ENCODE results near the gene CISD2.

Gene CISD2

DNA sequence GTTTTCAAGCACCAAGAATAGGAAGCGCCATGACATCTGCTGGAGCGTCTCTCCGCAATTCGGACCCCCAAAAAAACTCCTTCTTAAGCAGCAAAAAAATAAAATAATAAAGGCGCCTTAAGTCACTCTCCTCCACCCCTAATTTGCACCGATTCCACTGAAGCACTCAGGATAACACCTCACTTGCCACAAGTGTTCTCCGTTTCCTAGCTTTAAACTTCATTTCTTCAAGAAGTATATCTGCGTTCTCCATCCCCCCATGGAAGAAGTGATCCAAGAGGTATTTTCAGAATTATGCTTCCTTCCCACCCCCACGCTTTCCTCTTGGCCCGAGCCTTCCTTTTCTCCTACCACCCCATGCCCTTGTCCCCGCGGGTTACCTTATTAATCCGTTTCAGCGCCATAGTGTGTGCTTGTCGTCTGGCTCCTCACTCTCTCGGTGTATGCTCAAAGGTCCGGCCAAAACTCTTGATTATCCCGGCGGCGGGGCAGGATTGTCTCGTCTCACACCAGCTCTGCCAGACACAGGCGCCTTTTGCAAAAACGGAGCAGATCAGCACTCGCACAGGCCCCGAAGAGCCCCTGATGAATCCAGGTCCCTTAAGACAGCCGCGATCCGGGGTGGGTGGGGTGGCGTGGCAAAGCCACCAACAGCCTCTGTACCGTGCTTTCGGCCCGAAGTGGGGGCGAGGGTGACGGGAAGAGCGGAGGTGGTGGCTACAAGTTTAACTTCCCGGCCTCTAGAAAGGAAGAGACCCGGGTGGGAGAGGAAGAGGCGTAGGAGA, 42.5 kb upstream of the CISD2 start:
- TF ChIP-seq, protein P1, sequence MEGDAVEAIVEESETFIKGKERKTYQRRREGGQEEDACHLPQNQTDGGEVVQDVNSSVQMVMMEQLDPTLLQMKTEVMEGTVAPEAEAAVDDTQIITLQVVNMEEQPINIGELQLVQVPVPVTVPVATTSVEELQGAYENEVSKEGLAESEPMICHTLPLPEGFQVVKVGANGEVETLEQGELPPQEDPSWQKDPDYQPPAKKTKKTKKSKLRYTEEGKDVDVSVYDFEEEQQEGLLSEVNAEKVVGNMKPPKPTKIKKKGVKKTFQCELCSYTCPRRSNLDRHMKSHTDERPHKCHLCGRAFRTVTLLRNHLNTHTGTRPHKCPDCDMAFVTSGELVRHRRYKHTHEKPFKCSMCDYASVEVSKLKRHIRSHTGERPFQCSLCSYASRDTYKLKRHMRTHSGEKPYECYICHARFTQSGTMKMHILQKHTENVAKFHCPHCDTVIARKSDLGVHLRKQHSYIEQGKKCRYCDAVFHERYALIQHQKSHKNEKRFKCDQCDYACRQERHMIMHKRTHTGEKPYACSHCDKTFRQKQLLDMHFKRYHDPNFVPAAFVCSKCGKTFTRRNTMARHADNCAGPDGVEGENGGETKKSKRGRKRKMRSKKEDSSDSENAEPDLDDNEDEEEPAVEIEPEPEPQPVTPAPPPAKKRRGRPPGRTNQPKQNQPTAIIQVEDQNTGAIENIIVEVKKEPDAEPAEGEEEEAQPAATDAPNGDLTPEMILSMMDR (IDR thresholded peaks at IDR 0.05; ENCODE audit: insufficient read depth, missing control alignments): no peak
- FAIRE-seq: no peak
- DNase-seq (ENCODE audit: insufficient read length, low spot score): no peak

DNA sequence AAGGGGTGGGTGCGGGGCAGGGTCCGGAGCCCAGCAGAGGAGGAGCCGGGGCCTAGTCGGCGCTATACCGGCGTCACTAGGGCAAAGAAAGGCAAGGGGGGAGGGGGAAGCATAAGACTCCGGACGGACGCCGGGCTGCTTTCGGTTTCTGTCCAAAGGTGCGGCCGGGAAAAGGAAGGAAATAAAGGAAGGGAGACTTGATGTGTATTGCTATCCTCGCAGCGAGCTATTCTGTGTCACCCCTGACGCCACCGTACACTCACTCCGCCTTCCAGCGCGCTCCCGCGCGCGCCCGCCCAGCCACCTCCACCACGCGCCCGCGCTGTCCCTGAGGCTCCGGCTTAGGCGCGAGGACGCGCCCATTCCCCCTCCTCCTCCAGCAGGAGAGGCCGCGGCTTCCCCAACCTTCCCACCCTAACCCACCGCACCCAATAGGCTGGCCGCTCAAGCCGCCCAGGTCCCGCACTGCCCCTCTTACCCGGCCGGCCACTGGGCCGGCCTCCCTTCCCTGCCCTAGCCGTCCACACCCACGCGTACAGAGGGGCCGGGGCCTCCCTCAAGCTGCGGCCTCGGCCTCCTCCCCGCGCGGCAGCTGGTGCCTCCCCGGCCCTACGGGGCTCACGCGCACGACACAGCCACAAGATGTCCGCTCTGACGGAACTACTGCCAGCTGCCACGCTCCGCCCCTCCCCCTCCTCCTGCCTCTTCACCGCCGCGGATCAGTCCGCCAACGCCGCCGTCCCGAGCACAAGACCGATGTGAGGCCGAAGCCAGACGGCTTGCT, 41.7 kb upstream of the CISD2 start, which contains the start of gene UBE2D3:
TSS of gene UBE2D3 (minus strand) at position 662 of the 784 bp plus-strand sequence. CDS start 1,043 bp downstream, outside the sequence.
- FAIRE-seq: no peak
- TF ChIP-seq, protein P1 (IDR thresholded peaks at IDR 0.05; ENCODE audit: insufficient read depth, missing control alignments): peak; percentile 20
- DNase-seq (ENCODE audit: insufficient read length, low spot score): no peak

DNA sequence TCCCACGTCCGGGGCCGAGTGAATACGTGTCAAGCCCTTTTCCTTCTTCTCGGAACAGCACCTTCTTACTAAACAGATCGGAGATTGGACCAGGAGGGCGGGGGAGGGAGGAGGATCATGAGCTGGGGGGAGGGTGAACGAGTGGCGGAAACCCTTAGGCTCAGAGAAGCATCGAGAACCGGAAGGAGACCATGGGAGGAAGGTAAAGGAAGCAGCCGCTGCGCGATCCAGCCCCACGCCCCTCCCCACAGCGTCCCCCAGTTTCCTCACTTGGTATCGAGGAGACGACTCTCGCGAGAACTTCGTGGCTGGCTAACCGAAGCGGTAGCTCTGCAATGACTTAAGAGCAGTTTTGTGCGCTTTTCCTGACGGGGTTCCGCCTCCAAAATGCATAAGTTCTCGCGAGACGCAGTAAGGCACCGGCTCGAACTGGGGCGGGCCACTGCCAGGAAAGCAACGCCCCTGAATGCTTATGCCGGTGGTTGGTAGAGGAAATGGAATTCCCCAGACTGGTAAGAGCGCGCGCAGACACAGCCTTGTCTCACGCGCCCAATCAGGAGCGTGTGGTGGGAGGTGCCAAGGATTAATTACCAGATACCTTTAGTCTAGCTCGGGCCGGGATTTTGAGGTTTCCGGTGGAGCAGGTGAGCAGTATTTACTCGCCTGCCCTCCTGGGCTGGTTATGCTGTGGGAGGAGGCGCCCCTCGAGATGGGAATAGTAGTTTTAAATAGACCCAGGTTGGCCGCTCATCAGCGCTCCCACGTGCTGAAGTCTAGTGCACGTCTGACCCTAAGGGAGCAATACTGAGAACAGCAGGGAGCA, 40.9 kb upstream of the CISD2 start:
- TF ChIP-seq, protein P1 (IDR thresholded peaks at IDR 0.05; ENCODE audit: insufficient read depth, missing control alignments): no peak
- DNase-seq (ENCODE audit: insufficient read length, low spot score): no peak
- FAIRE-seq: peak; percentile 25

DNA sequence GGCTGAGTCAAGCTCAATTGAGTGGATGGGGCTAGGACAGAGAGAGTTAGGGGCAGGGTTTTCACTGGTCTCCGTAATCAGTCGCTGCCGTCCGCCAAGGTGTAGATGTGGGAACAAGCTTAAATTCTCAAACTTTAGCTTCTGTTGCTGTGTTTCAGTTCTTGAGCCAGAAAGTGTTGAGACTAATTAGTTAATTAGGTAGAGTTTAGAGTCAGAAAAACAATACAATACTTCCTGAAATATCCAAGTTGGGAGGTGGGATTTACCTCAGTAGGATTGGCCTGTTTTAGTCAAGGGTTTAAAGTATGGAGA, 40.3 kb upstream of the CISD2 start:
- FAIRE-seq (no peak), DNase-seq (ENCODE audit: insufficient read length, low spot score) (no peak)
- TF ChIP-seq, protein P1 (IDR thresholded peaks at IDR 0.05; ENCODE audit: insufficient read depth, missing control alignments): no peak

DNA sequence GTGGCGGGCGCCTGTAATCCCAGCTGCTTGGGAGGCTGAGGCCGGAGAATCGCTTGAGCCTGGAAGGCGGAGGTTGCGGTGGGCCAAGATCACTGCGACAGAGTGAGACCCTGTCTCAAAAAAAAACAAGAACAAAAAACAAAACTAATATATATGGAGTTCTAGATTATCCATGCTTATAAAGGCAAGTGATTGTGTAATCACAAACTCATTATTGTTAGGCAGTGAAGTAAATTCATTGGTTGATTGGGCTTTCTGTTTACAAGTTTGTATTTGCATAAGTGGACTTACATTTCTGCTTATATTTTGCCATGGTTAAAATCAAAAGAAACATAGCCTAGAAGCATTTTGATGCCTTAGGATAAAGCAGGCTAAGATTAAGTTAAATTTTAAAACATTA, 39.0 kb upstream of the CISD2 start:
- no peak for FAIRE-seq
- TF ChIP-seq, protein P1 (IDR thresholded peaks at IDR 0.05; ENCODE audit: insufficient read depth, missing control alignments): no peak
- DNase-seq (ENCODE audit: insufficient read length, low spot score): no peak

DNA sequence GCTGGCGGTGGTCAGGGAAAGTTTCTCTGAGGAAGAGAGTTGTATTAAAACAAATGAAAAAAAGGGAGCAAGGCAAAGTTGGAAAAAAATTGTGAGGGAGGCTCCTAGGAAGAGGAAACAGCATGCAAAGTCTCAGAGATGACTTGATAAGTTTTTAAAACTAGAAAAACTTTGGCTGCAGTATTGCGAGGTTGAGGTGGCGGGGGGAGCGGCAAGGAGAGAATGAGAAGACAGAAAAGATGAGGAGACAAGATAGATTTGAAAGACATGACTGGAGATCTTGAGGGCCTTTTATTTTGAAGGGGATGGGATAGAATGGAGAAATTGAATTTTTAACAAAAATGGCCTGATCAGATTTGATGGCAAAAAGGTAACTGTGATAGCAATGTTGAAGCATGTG, 36.7 kb upstream of the CISD2 start:
- FAIRE-seq (no peak), DNase-seq (ENCODE audit: insufficient read length, low spot score) (no peak)
- TF ChIP-seq, protein P1 (IDR thresholded peaks at IDR 0.05; ENCODE audit: insufficient read depth, missing control alignments): no peak
